Measurements from ENCODE around the gene SLC44A3. TPM values are rescaled to one million over a fixed set of nuclear protein-coding genes. Genes with fewer than 3 reads are reported as not detected.
A peak's percentile ranks its signal among the peaks of the same experiment; 100 is the strongest.

Gene SLC44A3
- total and polyA plus RNA-seq, 2 of the 4 experiments (the other 2 are of a cell fraction) = 0.31 to 0.54 TPM

DNA sequence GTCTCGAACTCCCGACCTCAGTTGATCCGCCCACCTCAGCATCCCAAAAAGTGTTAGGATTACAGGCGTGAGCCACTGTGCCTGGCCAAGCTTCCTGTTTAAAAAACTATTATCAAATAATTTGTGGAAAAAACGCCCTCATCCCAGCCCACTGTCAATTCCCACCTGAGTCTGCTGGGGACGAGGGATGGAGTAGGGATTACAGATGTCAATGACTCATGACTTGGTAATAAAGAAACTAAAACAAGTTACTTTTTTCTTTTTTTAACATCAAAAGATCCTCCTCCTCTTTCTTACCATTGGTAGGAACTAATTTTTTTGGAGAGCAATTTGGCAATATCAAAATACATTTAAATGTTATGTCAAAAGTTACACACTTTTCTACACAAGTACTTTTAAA is 97.1 kb downstream of the SLC44A3 start:
- dilution Hi-C loops (cut with HindIII; ENCODE audit: low sequenced_read_pairs, unreplicated experiment) (no loop called here), in situ Hi-C loops (cut with MboI; ENCODE audit: low sequenced_read_pairs) (no loop called here), intact Hi-C loops (cut with micrococcal nuclease) (no loop called here)
- TF ChIP-seq FOS (IDR thresholded peaks at IDR 0.05; ENCODE audit: low read depth, low read length) (0 out of 2 replicates have a peak, but pooled peaks have one; percentile 12), USF2 (IDR thresholded peaks at IDR 0.05; ENCODE audit: low read depth, low read length) (no peak), ELK1 (IDR thresholded peaks at IDR 0.05; ENCODE audit: borderline replicate concordance, low read depth, low read length) (no peak), RAD21 (IDR thresholded peaks at IDR 0.05; ENCODE audit: low read length) (no peak), SMC3 (IDR thresholded peaks at IDR 0.05; ENCODE audit: low read depth, low read length) (no peak), RCOR1 (IDR thresholded peaks at IDR 0.05; ENCODE audit: insufficient replicate concordance, low read length) (no peak), MAFK (IDR thresholded peaks at IDR 0.05; ENCODE audit: low read depth, low read length) (no peak), MAZ (IDR thresholded peaks at IDR 0.05; ENCODE audit: borderline replicate concordance, low read depth, low read length) (no peak), MXI1 (IDR thresholded peaks at IDR 0.05; ENCODE audit: borderline replicate concordance, low read depth, low read length) (no peak)
- Histone ChIP-seq H2AFZ (replicated peaks; ENCODE audit: low read length, poor library complexity) (no peak overlapping the region), H3K4me3 (ENCODE audit: insufficient read depth, low read depth, low read length) (no peak overlapping the region), H2BK5ac (ENCODE audit: low read depth, low read length, poor library complexity, severe bottlenecking) (no peak overlapping the region), H3K4me1 (ENCODE audit: control insufficient read depth, insufficient read depth, low read length) (peaks cover 23% of the 10 kb centered on the region), H4K8ac (ENCODE audit: low read depth in 2 of 2, low read length in 2 of 2) (no peak overlapping the region), H4K20me1 (ENCODE audit: insufficient read depth, low read length) (peaks cover 99% of the 10 kb centered on the region), H2AK5ac (ENCODE audit: low read depth, low read length) (no peak overlapping the region), H2BK120ac (ENCODE audit: low read depth, low read length) (no peak overlapping the region), H3K4me2 (ENCODE audit: low read depth, low read length) (no peak overlapping the region), H4K91ac (ENCODE audit: insufficient read depth, low read depth, low read length) (no peak overlapping the region), H3K56ac (ENCODE audit: extremely low read depth, insufficient read depth, low read length) (no peak overlapping the region), H3K9me3 (ENCODE audit: control insufficient read depth, insufficient read depth, low read length) (no peaks in the 10 kb centered on the region), H3K79me1 (ENCODE audit: low read depth in 1 of 2, low read length in 2 of 2) (peaks cover 10 to 74% of the 10 kb centered on the region in 2 experiments; a peak in 3 of 4 replicates), H2AK9ac (replicated peaks; ENCODE audit: low read depth, low read length, poor library complexity) (no peak overlapping the region), H3K14ac (replicated peaks; ENCODE audit: low read depth, low read length) (no peak overlapping the region), H3K4ac (ENCODE audit: low read depth, low read length) (no peak overlapping the region), H2BK20ac (ENCODE audit: low read depth, low read length) (no peak overlapping the region), H3K36me3 (ENCODE audit: control insufficient read depth, insufficient read depth, low read length) (peaks cover 6% of the 10 kb centered on the region; the same call in 1 of the 2 replicates), H3K27ac (ENCODE audit: insufficient read depth, low read length) (no peak overlapping the region), H3K27me3 (ENCODE audit: control insufficient read depth, insufficient read depth, low read length) (no peaks in the 10 kb centered on the region), H3K18ac (ENCODE audit: low read depth, low read length) (no peak overlapping the region), H3K9me1 (ENCODE audit: insufficient read depth, low read length) (peaks cover 44% of the 10 kb centered on the region), H3K23ac (ENCODE audit: low read depth, low read length) (no peak overlapping the region), H3K9ac (ENCODE audit: low read depth, low read length) (no peak overlapping the region), H4K5ac (ENCODE audit: low read depth, low read length) (no peak overlapping the region), H2BK15ac (ENCODE audit: low read depth, low read length) (no peak overlapping the region)
- WGBS, 2 experiments (ENCODE audit: extremely low coverage in 2 of 2, insufficient read length in 1 of 2) = no CpG with 5 or more reads among the region's 6 CpGs
- POLR2A ChIA-PET (ENCODE audit: unreplicated experiment) = no interaction called here
- peak; percentile 53 for DNase-seq
- ATAC-seq (ENCODE audit: low read depth) = 0 out of 2 replicates have a peak, but pooled peaks have one; percentile 5
- no TSS peak for BruUV-seq (replicated peaks)
- CTCF ChIA-PET = no interaction called here

Data from IMR-90 (cell line).